NCI-H460 (cell line): ENCODE measurements around the gene NTN1. TPM values are rescaled to one million over a fixed set of nuclear protein-coding genes. Genes with fewer than 3 reads are reported as not detected.

Experiments used
- DNase-seq: peaks from one replicate; pipeline ENCODE4 v3.0.0-alpha.2; 2016; ENCODE audit warnings: low read depth; ENCODE audit errors: extremely low read depth
- total RNA-seq: library from RNA; depleted of rRNA; stranded (reverse); fragments of >200 nt; shearing (Covaris generic); gene quantifications from 2 replicates; pipeline ENCODE4 v1.2.3, GENCODE V29; 2014

NTN1 gene
- total RNA-seq, 1 experiment from 2014 or later = 0.87 TPM

- no peak for DNase-seq
Observed at GRCh38 chr17:9032151-9032550, 10.8 kb downstream of the NTN1 start.

- DNase-seq = no peak
Observed at GRCh38 chr17:9032583-9032982, 11.3 kb downstream of the NTN1 start.

GRCh38 chr17:9035249-9035648 is 13.9 kb downstream of the NTN1 start:
- DNase-seq = no peak

- no peak for DNase-seq
Observed at GRCh38 chr17:9036336-9036735, 15.0 kb downstream of the NTN1 start.

GRCh38 chr17:9037736-9038135 is 16.4 kb downstream of the NTN1 start:
- no peak for DNase-seq

GRCh38 chr17:9038380-9038779 is 17.1 kb downstream of the NTN1 start:
- DNase-seq = no peak

- DNase-seq = no peak
Observed at GRCh38 chr17:9044772-9045463, 23.6 kb downstream of the NTN1 start.

- DNase-seq = no peak
Observed at GRCh38 chr17:9050801-9051401, 29.6 kb downstream of the NTN1 start.

GRCh38 chr17:9051561-9051960 is 30.3 kb downstream of the NTN1 start:
- no peak for DNase-seq

- no peak for DNase-seq
Observed at GRCh38 chr17:9052921-9053320, 31.6 kb downstream of the NTN1 start.

GRCh38 chr17:9053406-9053805 is 32.1 kb downstream of the NTN1 start:
- DNase-seq = no peak

GRCh38 chr17:9054126-9054975 is 33.0 kb downstream of the NTN1 start:
- no peak for DNase-seq

- DNase-seq = no peak
Observed at GRCh38 chr17:9055281-9055680, 34.0 kb downstream of the NTN1 start.

GRCh38 chr17:9056566-9056965 is 35.3 kb downstream of the NTN1 start:
- no peak for DNase-seq

GRCh38 chr17:9057310-9057709 is 36.0 kb downstream of the NTN1 start:
- DNase-seq = no peak

- DNase-seq = no peak
Observed at GRCh38 chr17:9062399-9062902, 41.1 kb downstream of the NTN1 start.

GRCh38 chr17:9064311-9064834 is 43.1 kb downstream of the NTN1 start:
- peak; percentile 4 for DNase-seq

- DNase-seq = no peak
Observed at GRCh38 chr17:9071016-9071415, 49.7 kb downstream of the NTN1 start.

GRCh38 chr17:9071811-9072498 is 50.6 kb downstream of the NTN1 start:
- no peak for DNase-seq

- no peak for DNase-seq
Observed at GRCh38 chr17:9072696-9073339, 51.5 kb downstream of the NTN1 start.
